ENCODE data around the gene DNAH2.

DNAH2 gene

GRCh38 chr17:7840441-7840840 is 122.9 kb downstream of the DNAH2 start:
- TF ChIP-seq CTCF (IDR thresholded peaks at IDR 0.05; ENCODE audit: low read depth, low read length, missing control alignments) = no peak
- in situ Hi-C loops (cut with HindIII; ENCODE audit: low pct_ligation_motif_present, low sequenced_read_pairs) = no loop called here
- Histone ChIP-seq H3K4me3 (ENCODE audit: low read depth, low read length) (no peak overlapping the region), H3K27ac (no peak overlapping the region), H3K27me3 (replicated peaks) (no peaks in the 10 kb centered on the region), H3K36me3 (replicated peaks) (peaks cover 3% of the 10 kb centered on the region)
- DNase-seq = no peak

GRCh38 chr17:7840875-7841274 is 123.3 kb downstream of the DNAH2 start:
- H3K4me3 ChIP-seq (ENCODE audit: low read depth, low read length) = no peak overlapping the region
- H3K36me3 ChIP-seq (replicated peaks) = peaks cover 3% of the 10 kb centered on the region
- H3K27ac ChIP-seq = peak overlapping the region; percentile 99
- TF ChIP-seq CTCF (IDR thresholded peaks at IDR 0.05; ENCODE audit: low read depth, low read length, missing control alignments) = no peak
- in situ Hi-C loops (cut with HindIII; ENCODE audit: low pct_ligation_motif_present, low sequenced_read_pairs) = no loop called here
- no peaks in the 10 kb centered on the region for H3K27me3 ChIP-seq (replicated peaks)
- DNase-seq = no peak

- peak; percentile 94 for DNase-seq
- H3K27ac ChIP-seq = peak overlapping the region; percentile 99
- in situ Hi-C loops (cut with HindIII; ENCODE audit: low pct_ligation_motif_present, low sequenced_read_pairs) = no loop called here
- no peaks in the 10 kb centered on the region for H3K27me3 ChIP-seq (replicated peaks)
- no peak for TF ChIP-seq CTCF (IDR thresholded peaks at IDR 0.05; ENCODE audit: low read depth, low read length, missing control alignments)
- H3K4me3 ChIP-seq (ENCODE audit: low read depth, low read length) = peak overlapping the region; percentile 78
- H3K36me3 ChIP-seq (replicated peaks) = peaks cover 3% of the 10 kb centered on the region
Observed at GRCh38 chr17:7841396-7841914, 123.9 kb downstream of the DNAH2 start.

GRCh38 chr17:7841915-7842379 is 124.4 kb downstream of the DNAH2 start:
- Histone ChIP-seq H3K36me3 (replicated peaks) (peaks cover 3% of the 10 kb centered on the region), H3K4me3 (ENCODE audit: low read depth, low read length) (peak overlapping the region; percentile 78), H3K27me3 (replicated peaks) (no peaks in the 10 kb centered on the region), H3K27ac (peak overlapping the region; percentile 99)
- no peak for TF ChIP-seq CTCF (IDR thresholded peaks at IDR 0.05; ENCODE audit: low read depth, low read length, missing control alignments)
- in situ Hi-C loops (cut with HindIII; ENCODE audit: low pct_ligation_motif_present, low sequenced_read_pairs) = no loop called here
- peak; percentile 87 for DNase-seq

- DNase-seq = peak; percentile 96
- in situ Hi-C loops (cut with HindIII; ENCODE audit: low pct_ligation_motif_present, low sequenced_read_pairs) = no loop called here
- TF ChIP-seq CTCF (IDR thresholded peaks at IDR 0.05; ENCODE audit: low read depth, low read length, missing control alignments) = peak; percentile 2
- Histone ChIP-seq H3K27ac (peak overlapping the region; percentile 99), H3K36me3 (replicated peaks) (peaks cover 6% of the 10 kb centered on the region), H3K4me3 (ENCODE audit: low read depth, low read length) (peak overlapping the region; percentile 78), H3K27me3 (replicated peaks) (no peaks in the 10 kb centered on the region)
Observed at GRCh38 chr17:7842380-7843256, 125.1 kb downstream of the DNAH2 start.

All from brain microvascular endothelial cell (primary cell).